Sciatic nerve (tissue), 2 donors: Measurements from ENCODE around the gene NARF. TPM values are rescaled to one million over a fixed set of nuclear protein-coding genes. Genes with fewer than 3 reads are reported as not detected.

Experiments
- ATAC-seq: fragments of 200-7000 bp; cut with Tn5 transposase; one replicate; pipeline ENCODE4 v1.9.1; 2020; ENCODE audit warnings: mild to moderate bottlenecking, moderate library complexity
- DNase-seq: peaks from one replicate; pipeline ENCODE4 v3.0.0-alpha.2; 2020; ENCODE audit warnings: low spot score
- intact Hi-C: fragments of 100-400 bp; cut with DNase I; formaldehyde crosslinking; loops from one replicate; pipeline ENCODE4 v1.14.2; 2022
- total RNA-seq: library from RNA; stranded (reverse); fragmentation: NEBNext Ultra II Directional; extraction: Animal tissue kit (Norgen Biotek cat#: 25700); gene quantifications from one replicate; pipeline ENCODE4 v1.2.1, GENCODE V29; 2021
- donor health status: DM: no; HTN: no; CAD: no.
- donor health status: DM: no; HTN: no; CAD: no.

NARF gene
- total RNA-seq, 1 donor from 2014 or later: 55.5 TPM

DNA sequence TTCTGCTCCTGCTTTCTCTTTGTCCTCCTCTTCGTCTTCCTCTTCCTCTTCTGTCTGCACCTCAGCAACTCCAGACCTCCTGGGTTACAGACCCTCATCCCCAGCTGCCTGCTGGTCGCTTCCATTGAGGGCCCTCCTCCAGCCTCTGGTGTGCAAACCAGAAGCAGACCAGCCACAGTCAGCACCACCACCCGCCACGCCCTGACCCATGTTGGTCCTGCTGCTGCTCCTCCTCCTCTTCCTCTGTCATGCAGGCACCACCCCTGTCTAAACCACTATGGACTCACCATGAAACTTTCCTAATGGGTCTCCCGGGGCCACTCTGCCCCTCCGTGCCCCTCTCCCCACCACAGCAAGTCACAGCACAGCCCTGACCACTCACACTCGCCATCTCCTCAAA, 28.7 kb upstream of the NARF start:
- ATAC-seq (no peak), DNase-seq (no peak)
- intact Hi-C loops: no loop called here

- DNase-seq (no peak), ATAC-seq (no peak)
- intact Hi-C loops: no loop called here
These were observed 26.5 kb upstream of the NARF start for GRCh38 chr17:82432017-82432416.

GRCh38 chr17:82433560-82434215, 24.9 kb upstream of the NARF start:
- ATAC-seq (no peak), DNase-seq (no peak)
- intact Hi-C loops: no loop called here

GRCh38 chr17:82434216-82434565, 24.4 kb upstream of the NARF start:
- DNase-seq (no peak), ATAC-seq (no peak)
- intact Hi-C loops: no loop called here

- no peak for DNase-seq
- ATAC-seq: no peak
- intact Hi-C loops: no loop called here
These were observed 23.4 kb upstream of the NARF start for GRCh38 chr17:82435103-82435502.

DNA sequence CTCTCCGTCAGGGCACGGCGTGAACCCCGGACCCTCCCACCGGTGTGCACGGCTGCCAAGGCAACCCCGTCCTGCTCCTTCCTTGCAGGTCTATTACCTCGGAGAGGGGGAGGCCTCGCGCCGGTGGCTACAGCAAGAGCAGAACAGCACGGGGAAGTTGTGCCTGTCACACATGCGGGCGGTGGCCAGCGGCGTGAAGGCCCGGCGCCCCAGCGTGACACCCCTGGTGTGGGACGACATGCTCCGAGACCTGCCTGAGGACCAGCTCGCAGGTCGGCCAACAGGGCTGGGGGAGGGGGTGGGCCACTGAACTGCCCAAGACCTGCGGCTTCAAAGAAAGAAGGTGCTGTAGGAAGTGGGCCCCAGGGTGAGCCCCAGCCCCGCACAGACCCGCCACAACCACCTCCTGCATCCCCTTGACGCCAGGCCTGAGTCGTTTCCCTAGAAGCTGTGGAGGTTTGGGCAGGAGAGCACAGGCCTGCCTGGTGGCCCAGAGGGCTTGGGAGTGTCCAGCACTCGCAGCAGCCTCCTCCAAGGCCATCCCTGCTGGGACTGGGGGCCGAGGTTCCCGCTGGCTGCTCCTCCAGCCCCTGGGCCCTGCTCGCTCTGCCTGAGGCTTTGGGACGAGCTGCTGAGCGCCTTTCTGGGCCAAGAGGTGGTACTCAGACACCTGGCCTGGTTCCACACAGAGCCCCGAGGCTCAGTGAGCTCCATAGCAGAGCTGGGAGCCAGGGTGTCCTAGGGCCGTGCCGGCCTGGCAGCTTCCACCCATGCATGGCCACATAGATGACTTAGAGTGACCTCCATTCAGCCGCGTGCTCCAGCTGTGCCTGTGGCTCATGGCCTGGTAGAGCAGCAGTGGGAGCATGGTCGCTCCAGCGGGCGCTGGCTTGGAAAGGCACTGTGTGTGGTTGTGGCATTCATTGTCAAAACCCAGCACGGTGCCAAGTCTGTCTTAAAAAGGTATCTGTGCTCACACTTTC, 22.6 kb upstream of the NARF start:
- ATAC-seq (no peak), DNase-seq (no peak)
- intact Hi-C loops: no loop called here

GRCh38 chr17:82436601-82437324, 21.8 kb upstream of the NARF start:
- DNase-seq (no peak), ATAC-seq (no peak)
- intact Hi-C loops: no loop called here

DNA sequence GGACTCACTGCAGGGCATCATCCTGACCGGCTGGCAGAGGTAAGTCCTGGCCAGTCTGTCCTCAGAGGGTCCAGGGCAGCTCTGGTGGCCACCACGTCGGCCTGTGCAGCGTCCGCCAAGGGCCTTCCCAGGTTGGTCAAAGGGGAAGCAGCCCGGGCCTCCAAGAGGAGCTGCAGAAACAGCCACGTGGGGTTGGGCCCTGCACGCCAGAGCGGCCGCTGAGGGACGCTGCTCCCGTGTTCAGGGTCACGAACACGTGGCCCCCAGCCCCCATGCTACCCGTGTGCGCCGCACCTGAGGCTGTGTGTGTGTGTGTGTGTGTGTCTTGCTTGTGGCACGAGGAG, 21.2 kb upstream of the NARF start:
- ATAC-seq: no peak
- intact Hi-C loops: no loop called here
- no peak for DNase-seq

- intact Hi-C loops: no loop called here
- DNase-seq: no peak
- no peak for ATAC-seq
These were observed 19.9 kb upstream of the NARF start for GRCh38 chr17:82438401-82439193.

DNA sequence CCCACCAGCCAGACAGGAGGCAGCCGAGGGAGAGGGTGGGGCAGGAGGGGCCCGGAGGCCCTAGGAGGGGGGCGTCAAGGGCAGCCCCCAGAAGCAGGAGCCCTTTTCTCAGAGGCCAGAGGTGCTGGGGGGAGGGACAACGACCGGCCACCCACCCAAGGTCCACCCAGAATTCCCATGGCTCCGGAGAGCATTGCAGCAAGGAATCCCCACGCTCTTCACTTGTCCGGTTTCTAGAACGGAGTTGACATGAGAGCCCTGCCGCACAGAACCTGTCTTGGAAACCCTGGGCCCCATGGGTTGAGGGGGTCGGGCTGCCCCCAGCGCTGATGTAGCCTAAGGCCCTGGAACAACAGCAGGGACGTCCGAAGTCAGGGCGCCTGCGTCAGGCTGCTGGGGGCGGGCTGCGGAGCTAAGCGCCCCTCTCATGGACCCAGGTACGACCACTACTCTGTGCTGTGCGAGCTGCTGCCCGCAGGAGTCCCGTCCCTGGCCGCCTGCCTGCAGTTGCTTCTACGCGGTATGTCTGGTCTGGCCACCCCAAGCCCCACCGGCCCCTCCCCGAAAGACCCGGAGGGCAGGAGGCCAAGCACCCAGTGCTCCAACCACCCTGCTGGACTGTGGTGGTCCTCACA, 19.2 kb upstream of the NARF start:
- DNase-seq (no peak), ATAC-seq (no peak)
- intact Hi-C loops: no loop called here

DNA sequence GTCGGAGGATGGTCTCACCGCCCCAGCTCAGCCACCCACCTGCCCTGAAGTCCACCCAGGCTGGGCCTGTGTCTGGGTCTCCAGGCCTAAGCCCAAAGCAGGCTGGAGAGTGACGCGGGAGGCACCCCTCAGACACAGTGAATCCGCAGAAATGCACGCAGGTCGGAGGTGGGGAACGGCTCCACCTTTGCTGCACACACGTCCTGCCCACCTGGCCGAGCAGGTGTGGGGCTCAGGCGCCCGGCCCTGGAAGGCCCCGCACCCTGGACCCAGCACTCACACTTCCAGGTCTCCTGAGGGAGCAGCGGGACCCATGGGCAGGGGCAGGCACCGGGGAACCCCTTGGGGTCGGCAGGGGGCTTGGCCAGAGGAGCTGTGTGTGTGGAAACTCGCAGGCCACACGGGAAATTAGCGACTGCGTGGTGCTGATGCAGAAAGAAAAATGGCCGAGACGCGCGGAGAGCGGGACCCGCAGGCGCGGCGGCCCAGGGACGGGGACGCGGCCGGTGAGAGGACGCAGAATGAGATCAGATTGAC, 18.6 kb upstream of the NARF start:
- intact Hi-C loops: no loop called here
- DNase-seq: no peak
- ATAC-seq: no peak

- DNase-seq (no peak), ATAC-seq (peak; percentile 17)
- intact Hi-C loops: no loop called here
These were observed 18.0 kb upstream of the NARF start for GRCh38 chr17:82440469-82440981.

DNA sequence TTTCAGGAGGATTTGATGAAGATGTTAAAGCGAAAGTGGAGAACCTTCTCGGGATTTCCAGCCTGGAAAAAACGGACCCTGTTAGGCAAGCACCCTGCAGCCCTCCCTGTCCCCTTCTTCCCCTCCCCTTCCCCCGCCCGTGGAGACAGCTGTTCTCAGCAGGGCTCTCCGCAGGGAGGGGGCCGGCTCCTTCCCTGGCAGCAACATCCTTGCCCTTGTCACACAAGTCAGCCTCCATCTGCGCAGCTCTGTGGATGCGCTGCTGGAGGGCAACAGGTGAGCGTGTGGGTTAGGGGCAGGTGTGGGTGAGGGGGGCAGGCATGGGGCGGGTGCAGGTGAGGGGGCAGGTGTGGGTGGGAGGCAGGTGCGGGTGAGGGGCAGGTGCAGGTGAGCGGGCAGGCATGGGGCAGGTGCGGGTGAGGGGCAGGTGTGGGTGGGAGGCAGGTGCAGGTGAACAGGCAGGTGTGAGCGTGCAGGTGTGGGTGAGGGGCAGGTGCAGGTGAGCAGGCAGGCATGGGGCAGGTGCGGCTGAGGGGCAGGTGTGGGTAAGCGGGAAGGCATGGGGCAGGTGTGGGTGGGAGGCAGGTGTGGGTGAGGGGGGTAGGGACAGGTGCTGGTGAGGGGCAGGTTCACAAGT, 17.4 kb upstream of the NARF start:
- DNase-seq (no peak), ATAC-seq (no peak)
- intact Hi-C loops: no loop called here

GRCh38 chr17:82441691-82442487, 16.7 kb upstream of the NARF start:
- DNase-seq (no peak), ATAC-seq (no peak)
- intact Hi-C loops: no loop called here

DNA sequence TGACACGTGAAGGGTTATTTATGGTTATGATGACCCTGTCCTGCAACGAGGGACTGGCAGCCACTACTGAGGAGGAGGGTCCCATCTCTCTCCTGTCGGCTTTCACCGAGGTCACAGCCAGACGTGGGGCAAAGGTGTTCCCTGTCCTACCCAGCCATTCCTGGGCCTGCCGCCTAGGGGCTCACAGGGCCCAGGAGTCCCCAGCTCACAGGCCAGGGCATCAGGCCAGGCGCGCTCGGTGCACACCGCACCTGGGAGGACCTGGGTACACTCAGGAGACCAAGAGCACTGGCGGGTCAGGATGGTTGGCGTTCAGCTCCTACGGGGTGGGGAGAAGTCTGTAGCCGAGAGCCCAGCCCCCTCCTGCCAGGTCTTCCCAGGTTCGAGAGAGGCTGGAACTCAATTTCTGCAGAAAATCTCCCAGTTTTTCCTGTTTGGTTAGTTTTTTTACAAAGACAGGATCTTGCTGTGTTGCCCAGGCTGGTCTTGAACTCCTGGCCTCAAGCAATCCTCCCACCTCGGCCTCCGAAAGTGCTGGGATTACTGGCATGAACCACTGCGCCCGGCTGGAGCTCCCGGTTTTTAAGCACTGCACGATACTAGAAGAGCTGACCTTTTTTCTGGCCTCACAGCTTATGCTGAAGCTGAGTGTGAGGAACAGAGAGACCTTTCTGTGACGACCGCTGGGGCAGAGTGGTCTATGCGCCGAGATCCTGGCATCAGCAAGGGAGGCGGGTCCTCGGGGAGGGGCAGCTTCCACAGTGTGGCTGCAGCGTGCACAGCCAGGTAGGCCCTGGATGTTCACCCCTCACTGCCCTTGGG, 15.7 kb upstream of the NARF start:
- no peak for DNase-seq
- ATAC-seq: no peak
- intact Hi-C loops: no loop called here
